Muscle of back (tissue), 11 donors: ENCODE data around the gene ANKZF1. TPM values are rescaled to one million over a fixed set of nuclear protein-coding genes. Genes with fewer than 3 reads are reported as not detected.
A peak's percentile ranks its signal among the peaks of the same experiment; 100 is the strongest.

Source experiments
- DNase-seq, 3 donors: peaks; one replicate each; pipeline versions ENCODE4 v3.0.0 to v3.0.0-alpha.2; 2013
- polyA plus RNA-seq, 10 donors: library from polyadenylated mRNA; unstranded; fragments of 120-200 nt; gene quantifications; one replicate each; pipeline ENCODE4 v1.2.1, GENCODE V29; 2013; ENCODE audit not compliant: insufficient read length in 10 of 10

ANKZF1 gene
- polyA plus RNA-seq, 10 donors: 14.8 to 36.9 (median 23.2) TPM

- peak; percentile 96 to 99 (median 98) for DNase-seq
Observed at GRCh38 chr2:219206328-219207133, 23.1 kb upstream of the ANKZF1 start, which contains the start of gene ZFAND2B. Gene ZFAND2B (plus strand): TSS chr2:219206782. CDS start chr2:219206988, 206 bp downstream.

- DNase-seq: no peak
Observed at GRCh38 chr2:219207134-219207883, 22.3 kb upstream of the ANKZF1 start.

- DNase-seq: no peak
Observed at GRCh38 chr2:219207884-219208740, 21.5 kb upstream of the ANKZF1 start.

- DNase-seq: no peak
Observed at GRCh38 chr2:219209236-219210195, 20.1 kb upstream of the ANKZF1 start.

GRCh38 chr2:219210196-219210885 lies 19.3 kb upstream of the ANKZF1 start:
- DNase-seq: no peak

- no peak for DNase-seq
Observed at GRCh38 chr2:219210886-219211362, 18.7 kb upstream of the ANKZF1 start.

GRCh38 chr2:219213026-219213415 lies 16.6 kb upstream of the ANKZF1 start:
- DNase-seq: no peak

- DNase-seq: no peak
Observed at GRCh38 chr2:219213486-219214071, 16.0 kb upstream of the ANKZF1 start.

GRCh38 chr2:219214141-219214540 lies 15.5 kb upstream of the ANKZF1 start:
- no peak for DNase-seq

GRCh38 chr2:219214786-219215185 lies 14.8 kb upstream of the ANKZF1 start:
- DNase-seq: no peak

GRCh38 chr2:219215871-219216534 lies 13.6 kb upstream of the ANKZF1 start:
- no peak for DNase-seq

GRCh38 chr2:219216535-219216915 lies 13.1 kb upstream of the ANKZF1 start:
- DNase-seq: no peak

GRCh38 chr2:219218217-219218731 lies 11.3 kb upstream of the ANKZF1 start:
- no peak for DNase-seq

GRCh38 chr2:219218732-219219701 lies 10.6 kb upstream of the ANKZF1 start, which contains the start of gene ABCB6:
Gene ABCB6 (minus strand): TSS chr2:219218958. CDS start chr2:219218673, 285 bp downstream.
- peak; percentile 96 to 99 (median 97) for DNase-seq

GRCh38 chr2:219219784-219220532 lies 9.6 kb upstream of the ANKZF1 start:
- no peak for DNase-seq

GRCh38 chr2:219220652-219221402 lies 8.8 kb upstream of the ANKZF1 start:
- DNase-seq: no peak
